Neutrophil (primary cell): ENCODE results near the gene FAM240A.
"Not testable (repeated sequence)": the region's sequence is repeated elsewhere in the genome, so short reads cannot be mapped to it uniquely, and the experiment has no call there.

Experiments used
- H3K27ac ChIP-seq: fragments of 200-600 bp; sonication (generic); 2 replicates; pipeline ENCODE4 v1.5.1; 2016; ENCODE audit warnings: mild to moderate bottlenecking, moderate library complexity
- H3K27me3 ChIP-seq: fragments of 200-600 bp; sonication (generic); 2 replicates; pipeline ENCODE4 v1.6.0; 2016; ENCODE audit warnings: mild to moderate bottlenecking
- H3K36me3 ChIP-seq: fragments of 200-600 bp; sonication (generic); 2 replicates; pipeline ENCODE4 v1.5.1; 2017
- H3K4me1 ChIP-seq, 2 experiments: fragments of 200-600 bp in 1 of 2; sonication (generic) in 1 of 2; 1 replicate in 1 of 2; 2 replicates in 1 of 2; pipeline versions ENCODE4 v1.5.1 to v1.6.1; 2013 to 2016; ENCODE audit warnings: low read depth in 1 of 2, low read length in 1 of 2, mild to moderate bottlenecking in 1 of 2, moderate library complexity in 1 of 2; ENCODE audit not compliant: control insufficient read depth in 1 of 2, insufficient read depth in 1 of 2
- H3K4me3 ChIP-seq, 2 experiments: fragments of 200-600 bp in 1 of 2; sonication (generic) in 1 of 2; 1 replicate in 1 of 2; 2 replicates in 1 of 2; pipeline ENCODE4 v1.5.1; 2013 to 2016; ENCODE audit warnings: low read depth in 1 of 2, low read length in 1 of 2, mild to moderate bottlenecking in 1 of 2, moderate library complexity in 1 of 2
- H3K9me3 ChIP-seq: fragments of 200-600 bp; sonication (generic); 2 replicates; pipeline ENCODE4 v1.5.1; 2016
- CTCF ChIP-seq: fragments of 200-600 bp; sonication (generic); IDR thresholded peaks from 2 replicates; pipeline ENCODE4 v1.5.1; 2016; ENCODE audit warnings: antibody characterized with exemption

FAM240A gene

GRCh38 chr3:46584598-46585467, 27.5 kb upstream of the FAM240A start:
- Histone ChIP-seq H3K27ac (no peak overlapping the region), H3K4me1 (no peaks in the 10 kb centered on the region), H3K27me3 (no peaks in the 10 kb centered on the region), H3K36me3 (no peaks in the 10 kb centered on the region), H3K9me3 (no peaks in the 10 kb centered on the region), H3K4me3 (no peak overlapping the region)
- TF ChIP-seq CTCF, result no peak

GRCh38 chr3:46585799-46586693, 26.3 kb upstream of the FAM240A start:
- H3K27ac ChIP-seq, result no peak overlapping the region
- no peaks in the 10 kb centered on the region for H3K9me3 ChIP-seq
- no peak overlapping the region for H3K4me3 ChIP-seq
- H3K27me3 ChIP-seq, result no peaks in the 10 kb centered on the region
- H3K4me1 ChIP-seq, result no peaks in the 10 kb centered on the region
- H3K36me3 ChIP-seq, result no peaks in the 10 kb centered on the region
- no peak for TF ChIP-seq CTCF

- Histone ChIP-seq H3K27ac (no peak overlapping the region), H3K9me3 (no peaks in the 10 kb centered on the region), H3K27me3 (no peaks in the 10 kb centered on the region), H3K4me3 (no peak overlapping the region), H3K36me3 (no peaks in the 10 kb centered on the region), H3K4me1 (no peaks in the 10 kb centered on the region)
- TF ChIP-seq CTCF, result no peak
These were observed 25.5 kb upstream of the FAM240A start for GRCh38 chr3:46586738-46587246.

GRCh38 chr3:46587268-46587667, 25.1 kb upstream of the FAM240A start:
- not testable (repeated sequence) for H3K27ac ChIP-seq, H3K36me3 ChIP-seq, H3K4me3 ChIP-seq, H3K4me1 ChIP-seq, H3K27me3 ChIP-seq, H3K9me3 ChIP-seq

GRCh38 chr3:46593274-46593862, 19.0 kb upstream of the FAM240A start:
- H3K36me3 ChIP-seq, result no peaks in the 10 kb centered on the region
- H3K4me1 ChIP-seq, result no peaks in the 10 kb centered on the region
- H3K4me3 ChIP-seq, result no peak overlapping the region
- no peak overlapping the region for H3K27ac ChIP-seq
- no peaks in the 10 kb centered on the region for H3K27me3 ChIP-seq
- H3K9me3 ChIP-seq, result no peaks in the 10 kb centered on the region
- no peak for TF ChIP-seq CTCF
